Activated gamma-delta T cell (primary cell): ENCODE data around the gene SLC24A4.

Experiments
- DNase-seq: peaks from one replicate; lab custom pipeline; 2025; lab: John Stamatoyannopoulos, UW

The SLC24A4 gene

GRCh38 chr14:92500491-92500941, 177.6 kb downstream of the SLC24A4 start:
- no peak for DNase-seq

DNA sequence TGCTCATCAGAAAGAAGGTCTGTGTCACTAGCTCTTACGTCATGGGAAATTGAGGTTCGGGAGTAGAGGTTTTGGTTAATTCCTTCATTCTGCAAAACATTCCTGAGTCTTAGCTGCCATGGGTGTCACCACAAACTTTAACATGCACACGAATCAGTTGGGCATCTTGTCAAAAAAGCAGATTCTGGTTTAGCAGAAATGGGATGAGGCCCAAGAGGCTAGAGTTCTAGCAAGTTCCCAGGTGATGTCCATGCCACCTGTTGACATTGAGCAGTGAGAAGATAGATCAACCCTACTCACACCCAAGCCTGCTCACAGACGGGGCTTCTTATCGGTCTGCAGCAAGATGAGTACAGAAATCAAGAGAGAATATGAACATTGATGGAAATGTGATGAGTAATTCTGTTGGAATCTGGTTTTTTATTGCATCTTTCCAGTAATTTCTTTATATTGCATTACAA, 179.0 kb downstream of the SLC24A4 start:
- DNase-seq = no peak

- DNase-seq = no peak
Observed at GRCh38 chr14:92502541-92503286, 179.7 kb downstream of the SLC24A4 start.

- no peak for DNase-seq
Observed at GRCh38 chr14:92503756-92504491, 181.0 kb downstream of the SLC24A4 start.

DNA sequence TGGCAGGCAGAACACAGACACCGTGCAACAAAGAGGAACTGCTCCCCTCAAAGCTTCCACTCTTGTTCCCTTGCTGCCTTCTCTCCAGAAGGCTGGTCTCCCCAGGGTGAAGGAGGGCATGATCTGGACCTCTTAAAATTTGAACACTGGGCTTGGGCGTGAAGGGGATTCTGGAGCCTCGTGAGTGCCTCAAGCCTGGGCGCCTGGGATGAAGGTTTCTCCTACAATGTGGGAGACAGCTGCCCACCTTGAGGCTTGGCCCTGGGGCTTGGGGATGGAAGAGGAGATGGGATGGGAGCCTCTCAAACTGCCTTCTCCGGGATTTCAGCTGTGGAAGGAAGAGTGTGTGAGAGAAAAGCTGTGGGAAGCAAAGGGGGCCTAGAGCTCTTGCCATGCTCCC, 182.9 kb downstream of the SLC24A4 start:
- no peak for DNase-seq

- DNase-seq = no peak
Observed at GRCh38 chr14:92506231-92506630, 183.3 kb downstream of the SLC24A4 start.

GRCh38 chr14:92507174-92507768, 184.3 kb downstream of the SLC24A4 start:
- DNase-seq = no peak

DNA sequence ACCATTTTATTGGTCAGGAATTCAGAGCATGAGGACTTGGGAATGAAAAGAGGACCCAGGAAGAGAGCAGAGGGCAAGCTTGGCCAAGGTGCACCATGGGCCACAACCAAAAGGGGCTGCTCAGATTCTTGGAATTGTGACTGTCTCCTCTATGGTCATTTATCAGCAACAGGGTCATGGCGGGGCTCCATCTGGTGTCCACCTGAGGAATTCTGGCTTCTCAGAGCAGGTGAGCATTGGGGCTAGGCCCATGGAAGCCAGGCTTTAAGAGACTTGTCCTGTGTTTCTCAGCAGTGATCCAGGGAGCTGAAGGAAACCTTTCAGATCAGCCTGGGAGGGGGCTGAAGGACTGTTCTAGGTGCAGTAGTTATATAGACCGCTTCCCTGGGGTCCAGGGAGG, 188.0 kb downstream of the SLC24A4 start:
- no peak for DNase-seq

- DNase-seq = no peak
Observed at GRCh38 chr14:92511453-92512238, 188.7 kb downstream of the SLC24A4 start.

DNA sequence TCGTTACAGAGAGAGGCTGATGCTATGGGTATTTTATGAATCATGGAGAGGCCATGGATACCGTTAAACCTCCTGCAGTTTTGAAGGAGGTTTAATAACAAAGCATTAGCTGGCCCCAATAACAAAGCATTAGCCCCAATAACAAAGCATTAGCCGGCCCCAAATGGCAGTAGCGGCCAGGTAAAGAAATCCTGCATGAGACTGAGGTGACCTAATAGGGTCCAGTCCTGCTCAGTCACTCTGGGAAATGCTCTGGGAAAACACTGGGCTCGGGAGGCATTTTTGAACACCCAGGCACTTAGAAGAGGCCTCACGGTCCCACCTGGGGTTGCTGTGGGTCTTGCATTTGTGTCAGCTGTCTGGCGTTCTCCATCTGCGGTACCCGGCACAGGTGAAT, 189.8 kb downstream of the SLC24A4 start:
- DNase-seq = no peak

- peak; percentile 48 for DNase-seq
Observed at GRCh38 chr14:92513204-92513965, 190.4 kb downstream of the SLC24A4 start, which contains the start of gene RIN3. Gene RIN3, plus strand, starts transcription at chr14:92513781. Its CDS starts 152 bp downstream, at chr14:92513933.

GRCh38 chr14:92513966-92514843, 191.2 kb downstream of the SLC24A4 start:
- no peak for DNase-seq

GRCh38 chr14:92514844-92515514, 192.0 kb downstream of the SLC24A4 start:
- DNase-seq = no peak

- DNase-seq = no peak
Observed at GRCh38 chr14:92515546-92516343, 192.8 kb downstream of the SLC24A4 start.

- no peak for DNase-seq
Observed at GRCh38 chr14:92516344-92516965, 193.5 kb downstream of the SLC24A4 start.

DNA sequence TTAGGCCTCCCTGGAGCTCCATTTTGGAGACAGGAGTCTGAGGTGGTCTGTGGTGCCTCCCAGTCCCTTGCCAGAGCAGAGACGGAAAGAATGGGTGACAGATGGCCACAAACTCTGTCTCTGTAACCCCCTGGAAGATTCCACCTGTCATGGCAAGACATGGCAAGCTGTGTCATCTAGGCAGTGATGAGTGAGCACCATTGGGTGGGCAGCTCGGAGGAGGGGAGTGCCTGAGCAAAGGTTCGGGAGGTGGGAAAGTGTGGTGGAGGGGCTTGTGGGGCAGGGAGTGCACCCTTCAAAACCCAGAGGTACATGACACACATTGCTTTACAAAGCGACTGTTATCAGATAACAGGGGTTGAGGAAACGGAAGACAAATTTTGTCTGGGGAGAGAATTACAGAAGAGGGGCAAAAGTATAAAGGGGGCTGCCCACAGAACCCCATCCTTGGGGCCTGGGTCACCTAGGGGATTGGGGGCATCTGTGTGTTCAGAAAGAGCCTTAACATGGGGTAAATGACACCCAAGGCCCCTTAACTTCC, 194.1 kb downstream of the SLC24A4 start:
- DNase-seq = no peak

- no peak for DNase-seq
Observed at GRCh38 chr14:92517761-92518160, 194.8 kb downstream of the SLC24A4 start.
